HFFc6 (cell line): ENCODE results near the gene ZBTB8B. TPM values are rescaled to one million over a fixed set of nuclear protein-coding genes. Genes with fewer than 3 reads are reported as not detected.
"Not testable (repeated sequence)": the region's sequence is repeated elsewhere in the genome, so short reads cannot be mapped to it uniquely, and the experiment has no call there.

Experiments
- DNase-seq: peaks from one replicate; pipeline ENCODE4 v3.0.0-alpha.2; 2018
- H3K27ac Mint-ChIP-seq: 2 replicates; pipeline ENCODE4 v1.8.0; 2020; ENCODE audit warnings: mild to moderate bottlenecking, mixed read lengths
- H3K27me3 Mint-ChIP-seq: 2 replicates; pipeline ENCODE4 v1.8.0; 2021; ENCODE audit warnings: mild to moderate bottlenecking, moderate library complexity, mixed read lengths; ENCODE audit not compliant: insufficient read depth
- H3K36me3 Mint-ChIP-seq: 2 replicates; pipeline ENCODE4 v1.8.0; 2021; ENCODE audit warnings: low read depth, mixed read lengths
- H3K4me1 Mint-ChIP-seq: 2 replicates; pipeline ENCODE4 v1.8.0; 2020; ENCODE audit warnings: low read depth, mixed read lengths
- H3K4me3 Mint-ChIP-seq: 2 replicates; pipeline ENCODE4 v1.8.0; 2020; ENCODE audit warnings: mild to moderate bottlenecking, moderate library complexity, mixed read lengths
- H3K9me3 Mint-ChIP-seq: 2 replicates; pipeline ENCODE4 v1.8.0; 2020; ENCODE audit warnings: mild to moderate bottlenecking, mixed read lengths
- CTCF ChIP-seq: fragments of 200-600 bp; sonication (generic); IDR thresholded peaks from 2 replicates; pipeline ENCODE4 v1.5.0; 2021; ENCODE audit warnings: antibody characterized with exemption, mild to moderate bottlenecking
- total RNA-seq, 6 experiments: library from RNA; stranded (reverse); fragmentation: NEBNext Ultra II Directional; extraction: Animal tissue kit (Norgen Biotek cat#: 25700); gene quantifications; 2 replicates in 1 of 6; 3 replicates in 5 of 6; pipeline ENCODE4 v1.2.3, GENCODE V29; 2021

ZBTB8B gene
- total RNA-seq, 6 experiments from 2014 or later: not detected

DNA sequence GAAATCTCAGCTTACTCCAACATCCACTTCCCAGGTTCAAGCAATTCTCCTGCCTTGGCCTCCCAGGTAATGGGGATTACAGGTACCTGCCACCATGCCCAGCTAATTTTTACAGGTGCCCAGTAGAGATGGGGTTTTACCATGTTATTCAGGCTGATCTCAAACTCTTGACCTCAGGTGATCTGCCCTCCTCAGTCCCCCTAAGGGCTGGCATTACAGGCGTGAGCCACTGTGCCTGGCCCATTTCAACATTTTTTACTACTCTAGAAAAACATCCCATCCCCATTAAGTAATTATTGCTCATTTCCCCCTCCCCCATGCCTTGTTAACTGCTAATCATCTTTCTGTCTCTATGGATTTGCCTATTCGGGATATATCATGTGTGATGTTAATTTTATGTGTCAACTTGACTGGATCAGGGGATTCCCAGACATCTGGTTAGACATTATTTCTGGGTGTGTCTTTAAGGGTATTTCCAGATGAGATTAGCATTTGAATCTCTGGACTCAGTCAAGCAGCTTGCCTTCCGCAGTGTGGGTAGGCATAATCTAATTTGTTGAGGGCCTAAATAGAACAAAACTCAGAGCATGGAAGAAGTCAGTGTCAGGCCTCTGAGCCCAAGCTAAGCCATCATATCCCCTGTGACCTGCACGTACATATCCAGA, 33.0 kb upstream of the ZBTB8B start:
- no peak for DNase-seq
- no peak overlapping the region for H3K27ac Mint-ChIP-seq
- no peaks in the 10 kb centered on the region for H3K9me3 Mint-ChIP-seq
- H3K4me3 Mint-ChIP-seq: no peak overlapping the region
- no peaks in the 10 kb centered on the region for H3K36me3 Mint-ChIP-seq
- H3K27me3 Mint-ChIP-seq: peaks cover 54% of the 10 kb centered on the region
- no peak for TF ChIP-seq CTCF
- no peaks in the 10 kb centered on the region for H3K4me1 Mint-ChIP-seq

DNA sequence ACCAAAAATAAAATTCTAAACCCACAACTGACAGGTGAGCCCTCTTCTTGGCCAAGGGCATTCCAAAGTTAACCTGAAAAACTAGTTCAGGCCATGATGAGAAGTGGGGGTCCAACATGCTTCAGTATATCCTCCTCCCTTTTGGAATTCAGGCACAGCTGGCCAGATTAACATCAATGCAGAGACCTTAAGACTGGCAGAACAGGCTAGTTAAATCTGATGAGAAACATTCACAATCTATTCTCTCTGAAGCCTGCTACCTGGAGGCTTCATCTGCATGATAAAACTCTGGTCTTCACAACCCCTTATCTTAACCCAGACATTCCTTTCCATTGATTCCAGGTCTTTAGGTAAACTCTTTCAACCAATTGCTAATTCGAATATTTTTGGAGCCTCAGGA, 26.7 kb upstream of the ZBTB8B start:
- Mint-ChIP-seq H3K36me3 (peaks cover 10% of the 10 kb centered on the region), H3K27me3 (peaks cover 40% of the 10 kb centered on the region), H3K4me1 (no peaks in the 10 kb centered on the region), H3K27ac (no peak overlapping the region), H3K9me3 (peaks cover 13% of the 10 kb centered on the region; the same call in 1 of the 2 replicates), H3K4me3 (no peak overlapping the region)
- no peak for TF ChIP-seq CTCF
- DNase-seq: no peak

GRCh38 chr1:32438777-32439176, 26.1 kb upstream of the ZBTB8B start:
- not testable (repeated sequence) for DNase-seq, H3K36me3 Mint-ChIP-seq, H3K27ac Mint-ChIP-seq, H3K4me3 Mint-ChIP-seq, H3K4me1 Mint-ChIP-seq
- peaks cover 13% of the 10 kb centered on the region; the same call in 1 of the 2 replicates for H3K9me3 Mint-ChIP-seq
- peaks cover 39% of the 10 kb centered on the region for H3K27me3 Mint-ChIP-seq

DNA sequence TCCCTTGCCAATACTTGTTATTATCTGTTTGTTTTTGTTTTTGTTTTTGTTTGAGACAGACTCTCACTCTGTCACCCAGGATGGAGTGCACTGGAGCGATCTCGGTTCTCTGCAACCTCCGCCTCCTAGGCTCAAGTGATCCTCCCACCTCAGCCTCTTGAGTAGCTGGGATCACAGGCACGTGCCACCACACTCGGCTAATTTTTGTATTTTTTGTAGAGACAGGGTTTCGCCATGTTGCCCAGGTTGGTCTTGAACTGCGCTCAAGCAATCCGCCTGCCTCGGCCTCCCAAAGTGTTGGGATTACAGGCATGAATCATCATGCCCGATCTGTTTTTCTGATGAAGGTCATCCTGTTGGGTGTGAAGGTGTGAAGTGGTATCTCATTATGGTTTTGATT, 23.4 kb upstream of the ZBTB8B start:
- Mint-ChIP-seq H3K27me3 (peaks cover 37% of the 10 kb centered on the region), H3K9me3 (peaks cover 13% of the 10 kb centered on the region; the same call in 1 of the 2 replicates)
- not testable (repeated sequence) for H3K4me3 Mint-ChIP-seq, H3K36me3 Mint-ChIP-seq, H3K27ac Mint-ChIP-seq, H3K4me1 Mint-ChIP-seq, DNase-seq

GRCh38 chr1:32447469-32448185, 17.2 kb upstream of the ZBTB8B start:
- Mint-ChIP-seq H3K4me3 (peak overlapping the region; percentile 82), H3K27ac (peak overlapping the region; percentile 66), H3K36me3 (no peaks in the 10 kb centered on the region), H3K9me3 (no peaks in the 10 kb centered on the region), H3K27me3 (peaks cover 28% of the 10 kb centered on the region), H3K4me1 (peaks cover 18% of the 10 kb centered on the region)
- peak; percentile 46 for DNase-seq
- TF ChIP-seq CTCF: no peak

GRCh38 chr1:32448186-32448772, 16.6 kb upstream of the ZBTB8B start:
- peaks cover 18% of the 10 kb centered on the region for H3K4me1 Mint-ChIP-seq
- peaks cover 27% of the 10 kb centered on the region for H3K27me3 Mint-ChIP-seq
- peak; percentile 92 for TF ChIP-seq CTCF
- peak overlapping the region; percentile 82 for H3K4me3 Mint-ChIP-seq
- not testable (repeated sequence) for H3K9me3 Mint-ChIP-seq, H3K36me3 Mint-ChIP-seq
- peak overlapping the region; percentile 66 for H3K27ac Mint-ChIP-seq
- DNase-seq: peak; percentile 79
